Measurements from ENCODE around the gene ARHGDIB. TPM values are rescaled to one million over a fixed set of nuclear protein-coding genes. Genes with fewer than 3 reads are reported as not detected.

The ARHGDIB gene
- total and polyA plus RNA-seq, 2 of the 13 experiments (the other 11 are each of a cell fraction or from before 2014, with no cell fraction given) = 0.11 to 0.87 TPM

GRCh38 chr12:14984766-14985285 lies 23.4 kb upstream of the ARHGDIB start:
- H3K79me2 ChIP-seq (ENCODE audit: insufficient read depth, low read length) = no peaks in the 10 kb centered on the region
- DNase-seq (ENCODE audit: low spot score) (no peak), FAIRE-seq (no peak), ATAC-seq (no peak)
- no peaks in the 10 kb centered on the region for H3K36me3 ChIP-seq (replicated peaks in 1 of 2; ENCODE audit: control insufficient read depth in 1 of 2, insufficient read depth in 2 of 2, low read length in 2 of 2)
- TF ChIP-seq ZFP36L1 (CRISPR knock-in tag; IDR thresholded peaks at IDR 0.05) = no peak
- TF ChIP-seq SAFB2 (CRISPR knock-in tag; IDR thresholded peaks at IDR 0.05; ENCODE audit: borderline replicate concordance, low read depth) = no peak
- no peak overlapping the region for H3K4me2 ChIP-seq (ENCODE audit: low read depth, low read length)
- CTCF ChIA-PET (ENCODE audit: low intra/inter-chr PET ratio, low total read pairs) = no interaction called here
- peaks cover 0 to 1% of the 10 kb centered on the region in 2 experiments; a peak in 3 of 5 replicates for H3K27me3 ChIP-seq (ENCODE audit: control insufficient read depth in 1 of 2, insufficient read depth in 2 of 2, low read length in 2 of 2)
- in situ Hi-C loops (cut with HindIII; ENCODE audit: extremely low pct_ligation_motif_present, low pct_unique_long_range_greater_than_20kb) (no loop called here), intact Hi-C loops (cut with micrococcal nuclease; ENCODE audit: unreplicated experiment) (no loop called here)
- 25% methylated on average over 1 of the region's 1 CpG for WGBS (ENCODE audit: low lambda C conversion rate)
- H3K4me3 ChIP-seq (replicated peaks in 1 of 3; ENCODE audit: insufficient read depth in 1 of 3, low read depth in 2 of 3, low read length in 3 of 3) = no peak overlapping the region
- no peaks in the 10 kb centered on the region for H4K20me1 ChIP-seq (ENCODE audit: insufficient read depth, low read length)
- no peaks in the 10 kb centered on the region for H3K9me3 ChIP-seq (ENCODE audit: low read length)
- POLR2A ChIA-PET = no interaction called here
- H3K9ac ChIP-seq (ENCODE audit: insufficient read depth, low read depth, low read length) = no peak overlapping the region
- no peaks in the 10 kb centered on the region for H3K4me1 ChIP-seq (ENCODE audit: insufficient read depth, low read length)
- BruUV-seq (replicated peaks) = no TSS peak
- H3K27ac ChIP-seq (ENCODE audit: extremely low read length, insufficient read depth, low read length) = no peak overlapping the region
- H2AFZ ChIP-seq (ENCODE audit: low read length) = no peak overlapping the region

- DNase-seq (ENCODE audit: low spot score) = no peak
- H3K4me1 ChIP-seq (ENCODE audit: insufficient read depth, low read length) = no peaks in the 10 kb centered on the region
- no peak for FAIRE-seq
- CTCF ChIA-PET (ENCODE audit: low intra/inter-chr PET ratio, low total read pairs) = no interaction called here
- no peak overlapping the region for H3K4me2 ChIP-seq (ENCODE audit: low read depth, low read length)
- H2AFZ ChIP-seq (ENCODE audit: low read length) = no peak overlapping the region
- TF ChIP-seq MED8 (CRISPR knock-in tag; IDR thresholded peaks at IDR 0.05; ENCODE audit: insufficient replicate concordance) (no peak), MZF1 (CRISPR knock-in tag; IDR thresholded peaks at IDR 0.05; ENCODE audit: borderline replicate concordance) (no peak), HCFC1 (IDR thresholded peaks at IDR 0.05; ENCODE audit: low read depth, low read length) (no peak), FOXM1 (CRISPR knock-in tag; IDR thresholded peaks at IDR 0.05) (no peak), ZNF275 (CRISPR knock-in tag; IDR thresholded peaks at IDR 0.05; ENCODE audit: borderline replicate concordance) (no peak), ZFP36L1 (CRISPR knock-in tag; IDR thresholded peaks at IDR 0.05) (no peak), ZNF484 (CRISPR knock-in tag; IDR thresholded peaks at IDR 0.05; ENCODE audit: borderline replicate concordance, low read depth) (no peak)
- no TSS peak for BruUV-seq (replicated peaks)
- H3K9me3 ChIP-seq (ENCODE audit: low read length) = no peaks in the 10 kb centered on the region
- peaks cover 0 to 1% of the 10 kb centered on the region in 2 experiments; a peak in 3 of 5 replicates for H3K27me3 ChIP-seq (ENCODE audit: control insufficient read depth in 1 of 2, insufficient read depth in 2 of 2, low read length in 2 of 2)
- POLR2A ChIA-PET = no interaction called here
- in situ Hi-C loops (cut with HindIII; ENCODE audit: extremely low pct_ligation_motif_present, low pct_unique_long_range_greater_than_20kb) = no loop called here
- H3K27ac ChIP-seq (ENCODE audit: extremely low read length, insufficient read depth, low read length) = no peak overlapping the region
- ATAC-seq = no peak
- no peak overlapping the region for H3K4me3 ChIP-seq (replicated peaks in 1 of 3; ENCODE audit: insufficient read depth in 1 of 3, low read depth in 2 of 3, low read length in 3 of 3)
- 0% methylated on average over 1 of the region's 1 CpG for WGBS (ENCODE audit: low lambda C conversion rate)
- H3K9ac ChIP-seq (ENCODE audit: insufficient read depth, low read depth, low read length) = no peak overlapping the region
- intact Hi-C loops (cut with micrococcal nuclease; ENCODE audit: unreplicated experiment) = no loop called here
- no peaks in the 10 kb centered on the region for H3K79me2 ChIP-seq (ENCODE audit: insufficient read depth, low read length)
- no peaks in the 10 kb centered on the region for H4K20me1 ChIP-seq (ENCODE audit: insufficient read depth, low read length)
- no peaks in the 10 kb centered on the region for H3K36me3 ChIP-seq (replicated peaks in 1 of 2; ENCODE audit: control insufficient read depth in 1 of 2, insufficient read depth in 2 of 2, low read length in 2 of 2)
These were observed 22.6 kb upstream of the ARHGDIB start for GRCh38 chr12:14984036-14984435.

Data from HepG2 (cell line).